ENCODE measurements around the gene CMTM3.

DNA sequence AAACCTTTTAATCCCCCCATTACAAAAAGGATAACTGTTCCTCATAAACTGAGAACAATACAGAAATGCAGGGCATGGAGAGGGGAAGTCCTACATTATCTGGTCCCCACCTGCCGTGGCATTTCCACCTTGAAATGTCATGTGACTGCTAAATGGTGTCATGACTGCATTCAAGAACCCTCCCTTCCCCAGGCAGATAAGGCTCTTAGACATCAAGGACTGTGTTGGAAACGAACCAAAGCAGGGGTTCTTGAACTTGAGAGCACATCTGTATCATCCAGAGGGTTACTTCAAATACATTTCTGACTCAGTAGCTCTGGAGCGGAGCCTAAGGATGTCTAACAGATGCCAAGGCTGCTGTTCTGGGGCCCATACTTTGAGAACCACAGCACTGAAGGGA, 18.4 kb downstream of the CMTM3 start:
- TF ChIP-seq, protein P1, sequence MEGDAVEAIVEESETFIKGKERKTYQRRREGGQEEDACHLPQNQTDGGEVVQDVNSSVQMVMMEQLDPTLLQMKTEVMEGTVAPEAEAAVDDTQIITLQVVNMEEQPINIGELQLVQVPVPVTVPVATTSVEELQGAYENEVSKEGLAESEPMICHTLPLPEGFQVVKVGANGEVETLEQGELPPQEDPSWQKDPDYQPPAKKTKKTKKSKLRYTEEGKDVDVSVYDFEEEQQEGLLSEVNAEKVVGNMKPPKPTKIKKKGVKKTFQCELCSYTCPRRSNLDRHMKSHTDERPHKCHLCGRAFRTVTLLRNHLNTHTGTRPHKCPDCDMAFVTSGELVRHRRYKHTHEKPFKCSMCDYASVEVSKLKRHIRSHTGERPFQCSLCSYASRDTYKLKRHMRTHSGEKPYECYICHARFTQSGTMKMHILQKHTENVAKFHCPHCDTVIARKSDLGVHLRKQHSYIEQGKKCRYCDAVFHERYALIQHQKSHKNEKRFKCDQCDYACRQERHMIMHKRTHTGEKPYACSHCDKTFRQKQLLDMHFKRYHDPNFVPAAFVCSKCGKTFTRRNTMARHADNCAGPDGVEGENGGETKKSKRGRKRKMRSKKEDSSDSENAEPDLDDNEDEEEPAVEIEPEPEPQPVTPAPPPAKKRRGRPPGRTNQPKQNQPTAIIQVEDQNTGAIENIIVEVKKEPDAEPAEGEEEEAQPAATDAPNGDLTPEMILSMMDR (IDR thresholded peaks at IDR 0.05), result no peak
- no peak for TF ChIP-seq EZH2 (IDR thresholded peaks at IDR 0.05)
